Activated CD8-positive, alpha-beta memory T cell treated with anti-CD3 and anti-CD28 coated beads for 4 hours (primary cell): ENCODE results near the gene MAGIX.

ENCODE experiments used
- DNase-seq, 2 donors: peaks; one replicate each; pipeline ENCODE4 v3.0.0-alpha.2; 2020; ENCODE audit warnings: low read depth in 2 of 2

MAGIX gene

DNA sequence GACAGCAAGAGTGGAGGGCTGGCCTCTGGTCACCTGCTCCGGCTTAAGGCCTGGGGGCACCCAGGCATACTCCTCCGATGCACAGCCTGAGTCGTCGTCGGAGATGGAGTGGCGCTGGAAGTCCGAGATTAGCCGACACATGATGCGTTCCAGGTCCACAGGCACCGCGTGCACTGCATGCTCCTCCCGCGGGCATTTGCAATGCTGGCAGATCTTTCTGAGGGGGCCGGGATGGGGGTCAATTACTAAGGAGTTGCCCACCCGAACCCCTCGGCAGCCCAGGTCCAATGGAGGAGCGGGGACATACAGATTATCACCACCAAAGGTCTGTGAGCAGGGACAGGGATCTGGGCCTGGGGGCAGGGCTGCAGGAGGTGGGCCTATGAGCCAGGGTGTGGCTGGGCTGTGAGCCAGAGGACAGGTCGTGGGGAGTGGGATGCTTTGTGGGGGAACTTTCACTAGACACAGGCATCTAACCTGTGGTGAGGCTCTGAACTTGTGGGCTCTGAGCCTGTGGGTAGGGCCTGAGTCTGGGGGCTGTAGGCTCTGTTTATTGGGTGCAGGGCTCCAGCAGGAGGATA lies 21.2 kb downstream of the MAGIX start:
- no peak for DNase-seq

DNA sequence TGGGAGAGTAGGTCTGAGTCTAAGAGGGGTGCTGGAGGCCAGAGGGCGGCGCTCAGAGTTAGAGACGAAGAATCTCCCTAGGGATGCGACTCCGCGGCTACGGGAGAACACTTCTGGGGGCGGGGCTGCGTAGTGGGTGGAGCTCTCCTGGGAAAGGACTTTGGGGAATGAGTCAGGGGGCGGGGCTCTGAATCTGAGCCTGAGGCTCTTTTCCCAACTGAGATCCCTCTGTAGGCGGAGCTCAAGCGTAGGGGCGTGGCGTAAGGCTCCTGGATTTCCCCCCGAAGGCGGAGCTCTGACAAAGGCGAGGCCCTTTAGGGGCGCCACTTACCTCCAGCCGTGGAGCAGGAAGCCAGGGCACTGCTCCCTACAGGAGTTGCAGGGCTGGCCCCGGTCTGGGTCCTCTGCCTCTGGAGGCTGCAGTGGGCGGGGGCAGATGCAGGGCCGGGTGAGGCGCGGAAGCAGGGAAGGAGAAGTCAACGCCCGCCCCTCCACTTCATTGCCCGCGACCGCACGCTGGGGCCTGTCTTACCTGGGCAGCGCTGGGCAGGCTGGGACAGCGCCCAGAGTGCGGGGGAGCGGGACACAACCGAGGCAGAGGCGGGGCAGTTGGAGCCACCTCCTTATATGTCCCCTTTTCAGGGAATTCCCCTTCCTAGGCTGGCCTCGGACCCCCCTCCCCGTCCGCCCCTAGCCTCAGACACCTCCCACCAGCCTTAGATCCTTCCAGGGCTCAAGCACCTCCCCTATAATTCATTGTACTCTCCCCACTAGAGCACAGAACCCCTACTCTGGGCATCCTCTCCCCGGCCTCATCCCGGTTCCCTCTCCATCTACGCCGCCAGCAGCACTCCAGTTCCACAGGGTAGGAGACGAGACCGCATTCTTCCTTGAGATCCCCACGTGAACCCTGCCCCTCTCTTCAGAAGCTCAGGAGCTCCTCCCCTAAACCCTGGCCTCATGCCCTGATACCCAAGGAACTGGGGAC lies 22.0 kb downstream of the MAGIX start:
- no peak for DNase-seq

GRCh38 chrX:49186125-49187027 lies 23.8 kb downstream of the MAGIX start, which contains the start of gene PRICKLE3:
TSS of gene PRICKLE3 (minus strand) at chrX:49186373. CDS start at chrX:49186297, 76 bp downstream.
- peak in 1 of 2 donors; percentile 41 for DNase-seq

DNA sequence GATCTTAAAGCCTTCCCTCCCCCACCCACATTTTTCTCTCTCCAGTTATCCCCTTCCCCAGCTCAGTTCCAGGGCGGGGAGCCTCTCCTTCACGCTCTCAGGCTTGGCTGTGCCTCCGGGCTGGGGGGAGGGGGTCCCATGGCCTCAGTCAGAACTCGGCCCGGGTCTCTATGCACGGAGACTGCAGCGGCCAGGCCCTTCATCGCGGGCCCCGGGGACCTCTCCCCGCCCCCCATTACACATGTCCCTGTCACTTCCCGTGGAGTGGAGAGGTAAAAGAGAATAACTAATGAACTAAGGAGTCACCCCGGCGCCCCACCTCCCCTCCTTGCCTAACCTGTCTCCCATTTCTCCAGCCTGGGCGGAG lies 24.5 kb downstream of the MAGIX start:
- no peak for DNase-seq

DNA sequence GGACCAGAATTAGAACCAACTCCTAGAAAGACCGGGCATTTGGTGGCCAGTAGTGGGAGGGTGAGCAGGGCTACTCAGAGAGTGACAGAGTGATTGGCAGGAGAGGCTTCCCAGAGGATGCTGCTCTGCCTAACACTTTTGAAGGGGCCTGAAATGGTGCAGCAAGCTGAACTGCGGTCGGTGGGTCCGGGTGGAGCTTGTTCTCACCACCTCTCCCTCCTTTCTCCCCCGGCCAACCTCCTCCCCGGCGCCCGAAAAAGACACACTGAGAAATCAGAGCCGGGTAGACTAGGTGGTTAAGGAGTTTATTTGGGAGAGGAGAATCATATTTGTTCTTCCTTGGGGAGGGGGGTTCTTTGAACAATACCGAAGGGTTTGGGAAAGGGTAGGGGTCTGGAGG lies 25.0 kb downstream of the MAGIX start:
- no peak for DNase-seq

- no peak for DNase-seq
These were observed 26.0 kb downstream of the MAGIX start for GRCh38 chrX:49188468-49189076.

GRCh38 chrX:49189606-49190005 lies 27.0 kb downstream of the MAGIX start:
- DNase-seq, result no peak

- DNase-seq, result peak; percentile 68 to 78
These were observed 28.4 kb downstream of the MAGIX start for GRCh38 chrX:49190821-49191573.

- DNase-seq, result no peak
These were observed 29.0 kb downstream of the MAGIX start for GRCh38 chrX:49191574-49192011.

DNA sequence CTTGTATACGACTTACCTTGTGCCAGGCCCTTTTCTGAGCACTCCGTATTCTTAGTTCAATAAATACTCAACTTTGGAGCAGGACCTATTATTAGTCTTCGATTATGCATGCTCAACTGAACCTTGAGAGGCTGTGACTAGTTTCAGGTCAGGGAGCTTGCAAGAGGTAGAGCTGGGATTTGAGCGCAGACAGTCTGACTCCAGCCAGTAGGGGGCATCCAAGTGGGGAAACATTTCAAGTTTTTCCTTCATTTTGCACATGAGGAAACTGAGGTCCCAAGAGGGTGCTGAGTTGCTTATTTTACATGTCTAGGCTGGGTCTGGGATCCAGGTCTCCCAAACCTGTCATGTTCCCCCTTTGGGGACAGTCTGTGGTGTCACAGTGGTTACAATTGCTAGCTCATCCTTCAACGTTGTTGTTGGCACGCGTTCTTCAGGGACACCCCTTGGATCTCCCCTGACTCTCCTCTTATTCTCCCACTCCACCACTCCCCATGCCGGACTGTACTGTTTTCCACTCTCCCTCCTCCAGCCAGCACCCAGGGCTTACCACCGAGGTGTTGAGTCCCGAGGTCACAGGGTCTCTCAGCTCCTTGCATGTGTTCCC lies 30.3 kb downstream of the MAGIX start:
- no peak for DNase-seq

GRCh38 chrX:49193542-49193964 lies 31.0 kb downstream of the MAGIX start:
- DNase-seq, result no peak

GRCh38 chrX:49197543-49198087 lies 35.1 kb downstream of the MAGIX start:
- DNase-seq, result no peak

- no peak for DNase-seq
These were observed 36.2 kb downstream of the MAGIX start for GRCh38 chrX:49198540-49199314.

DNA sequence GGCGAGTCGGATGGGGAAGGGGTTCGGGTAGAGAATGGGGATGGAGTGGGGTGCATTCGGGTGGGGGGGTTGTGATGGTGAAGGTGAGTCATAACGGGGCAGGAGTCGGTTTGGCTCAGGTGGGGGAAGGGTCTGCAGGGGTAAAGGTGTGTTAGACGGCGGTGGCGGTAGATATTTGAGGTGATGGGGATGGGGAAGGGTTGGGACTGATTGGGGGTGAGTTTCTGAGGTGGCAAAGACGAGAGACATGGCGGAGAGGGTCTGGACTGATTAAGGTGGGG lies 36.7 kb downstream of the MAGIX start:
- no peak for DNase-seq

GRCh38 chrX:49199906-49200771 lies 37.6 kb downstream of the MAGIX start, which contains the start of gene SYP:
TSS of gene SYP (minus strand) at chrX:49200193. CDS start at chrX:49200186, 7 bp downstream.
- DNase-seq, result peak; percentile 69 to 73

DNA sequence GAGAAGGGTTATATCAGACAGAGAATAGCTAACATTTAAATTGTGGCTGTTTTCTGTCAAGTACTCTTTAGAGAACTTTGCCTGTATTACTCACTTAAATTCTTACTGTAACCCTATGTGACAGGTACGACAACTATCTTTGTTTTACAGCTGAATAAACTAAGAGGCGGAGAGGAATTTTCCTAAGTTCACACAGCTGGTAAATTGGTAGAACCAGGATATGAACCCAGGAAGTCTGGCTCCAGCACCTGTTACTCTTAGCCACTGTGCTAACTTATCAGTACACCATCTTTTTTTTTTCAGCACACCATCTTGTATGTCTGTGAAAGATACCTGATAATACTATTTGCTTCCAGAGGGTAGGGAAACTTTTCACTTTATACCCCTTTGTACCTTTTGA lies 39.5 kb downstream of the MAGIX start:
- no peak for DNase-seq

- DNase-seq, result no peak
These were observed 41.0 kb downstream of the MAGIX start for GRCh38 chrX:49203536-49203935.

DNA sequence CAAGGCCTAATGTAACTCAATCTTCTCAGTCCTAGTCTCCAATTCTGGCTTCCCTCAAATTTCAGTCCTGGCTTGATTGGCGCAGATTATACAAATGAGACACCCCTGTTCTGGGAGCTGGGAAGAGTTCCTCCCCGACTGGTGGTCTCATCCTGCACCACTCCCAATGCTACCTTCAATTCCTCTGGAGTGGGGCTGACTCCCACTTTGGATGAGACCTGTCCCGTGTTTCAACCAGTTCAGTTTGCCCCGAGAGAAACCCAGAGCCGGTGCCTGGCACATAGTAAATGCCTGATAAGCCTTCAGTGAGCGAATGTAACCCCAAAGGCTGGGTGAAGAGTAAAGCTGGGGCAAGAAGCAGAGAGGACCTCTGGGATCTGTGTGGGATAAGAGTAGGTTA lies 41.5 kb downstream of the MAGIX start:
- no peak for DNase-seq
